Fibroblast of pulmonary artery (primary cell): ENCODE data around the gene STAT6.

ENCODE experiments used
- DNase-seq: peaks from one replicate; pipeline ENCODE4 v3.0.0-alpha.2; 2010; ENCODE audit warnings: low read depth
- H3K4me3 ChIP-seq: replicated peaks from 2 replicates; pipeline ENCODE4 v1.5.1; 2011; ENCODE audit warnings: low read depth, mild to moderate bottlenecking, control low read depth, low read length, moderate library complexity
- TF ChIP-seq, protein P1 (sequence below): IDR thresholded peaks from 2 replicates; pipeline ENCODE4 v1.5.1; 2011; ENCODE audit warnings: mild to moderate bottlenecking, control low read depth, low read length, inconsistent platforms; ENCODE audit errors: missing control alignments

STAT6 gene

DNA sequence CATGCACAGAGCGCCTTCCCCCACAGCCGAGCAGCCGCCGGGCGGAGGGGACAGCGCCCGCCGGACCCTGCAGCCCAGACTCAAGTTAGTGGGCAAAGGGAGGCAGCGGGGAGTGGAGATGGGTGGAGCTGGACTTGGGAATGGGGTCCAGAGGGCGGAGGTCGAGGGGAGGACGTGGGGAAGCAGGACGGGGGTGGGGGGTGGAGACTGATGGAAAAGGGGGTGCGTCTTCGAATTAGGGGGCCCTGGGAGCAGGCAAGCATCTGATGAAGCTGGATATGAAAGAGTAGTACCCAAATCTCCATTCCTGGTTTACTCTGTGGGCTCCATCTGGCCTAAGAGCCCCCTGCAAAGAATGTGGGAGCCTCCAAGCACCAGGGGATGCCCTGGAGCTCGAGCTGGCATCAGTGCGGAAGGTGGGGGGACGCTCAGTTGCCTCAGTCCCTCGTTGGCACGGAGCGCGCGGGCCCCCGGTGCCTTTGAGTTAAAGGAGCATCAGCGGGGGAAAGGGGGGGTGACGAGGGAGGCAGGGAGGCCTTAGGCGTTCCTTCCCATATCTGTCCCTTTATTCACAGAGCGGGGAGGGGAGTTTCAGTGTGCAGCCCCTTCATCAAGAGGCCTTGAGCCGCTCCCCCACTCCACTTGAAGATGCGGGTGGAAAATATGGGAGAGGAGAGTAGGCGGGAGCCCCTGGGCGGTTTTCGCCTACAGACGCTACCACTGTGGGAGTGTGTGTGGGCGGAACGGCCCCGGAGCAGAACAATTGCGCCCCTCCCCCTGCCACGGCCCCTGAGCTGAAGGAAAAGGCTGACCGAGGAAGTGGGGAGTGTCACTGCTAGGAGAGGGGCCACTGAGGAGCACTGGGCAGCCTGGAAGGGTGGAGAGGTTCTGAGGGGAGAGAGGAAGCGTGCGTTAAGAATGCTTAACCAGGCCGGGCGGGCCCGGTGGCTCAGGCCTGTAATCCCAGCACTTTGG lies 21.6 kb downstream of the STAT6 start:
- TF ChIP-seq, protein P1, sequence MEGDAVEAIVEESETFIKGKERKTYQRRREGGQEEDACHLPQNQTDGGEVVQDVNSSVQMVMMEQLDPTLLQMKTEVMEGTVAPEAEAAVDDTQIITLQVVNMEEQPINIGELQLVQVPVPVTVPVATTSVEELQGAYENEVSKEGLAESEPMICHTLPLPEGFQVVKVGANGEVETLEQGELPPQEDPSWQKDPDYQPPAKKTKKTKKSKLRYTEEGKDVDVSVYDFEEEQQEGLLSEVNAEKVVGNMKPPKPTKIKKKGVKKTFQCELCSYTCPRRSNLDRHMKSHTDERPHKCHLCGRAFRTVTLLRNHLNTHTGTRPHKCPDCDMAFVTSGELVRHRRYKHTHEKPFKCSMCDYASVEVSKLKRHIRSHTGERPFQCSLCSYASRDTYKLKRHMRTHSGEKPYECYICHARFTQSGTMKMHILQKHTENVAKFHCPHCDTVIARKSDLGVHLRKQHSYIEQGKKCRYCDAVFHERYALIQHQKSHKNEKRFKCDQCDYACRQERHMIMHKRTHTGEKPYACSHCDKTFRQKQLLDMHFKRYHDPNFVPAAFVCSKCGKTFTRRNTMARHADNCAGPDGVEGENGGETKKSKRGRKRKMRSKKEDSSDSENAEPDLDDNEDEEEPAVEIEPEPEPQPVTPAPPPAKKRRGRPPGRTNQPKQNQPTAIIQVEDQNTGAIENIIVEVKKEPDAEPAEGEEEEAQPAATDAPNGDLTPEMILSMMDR, result no peak
- peak; percentile 84 for DNase-seq
- peak overlapping the region; percentile 94 for H3K4me3 ChIP-seq

DNA sequence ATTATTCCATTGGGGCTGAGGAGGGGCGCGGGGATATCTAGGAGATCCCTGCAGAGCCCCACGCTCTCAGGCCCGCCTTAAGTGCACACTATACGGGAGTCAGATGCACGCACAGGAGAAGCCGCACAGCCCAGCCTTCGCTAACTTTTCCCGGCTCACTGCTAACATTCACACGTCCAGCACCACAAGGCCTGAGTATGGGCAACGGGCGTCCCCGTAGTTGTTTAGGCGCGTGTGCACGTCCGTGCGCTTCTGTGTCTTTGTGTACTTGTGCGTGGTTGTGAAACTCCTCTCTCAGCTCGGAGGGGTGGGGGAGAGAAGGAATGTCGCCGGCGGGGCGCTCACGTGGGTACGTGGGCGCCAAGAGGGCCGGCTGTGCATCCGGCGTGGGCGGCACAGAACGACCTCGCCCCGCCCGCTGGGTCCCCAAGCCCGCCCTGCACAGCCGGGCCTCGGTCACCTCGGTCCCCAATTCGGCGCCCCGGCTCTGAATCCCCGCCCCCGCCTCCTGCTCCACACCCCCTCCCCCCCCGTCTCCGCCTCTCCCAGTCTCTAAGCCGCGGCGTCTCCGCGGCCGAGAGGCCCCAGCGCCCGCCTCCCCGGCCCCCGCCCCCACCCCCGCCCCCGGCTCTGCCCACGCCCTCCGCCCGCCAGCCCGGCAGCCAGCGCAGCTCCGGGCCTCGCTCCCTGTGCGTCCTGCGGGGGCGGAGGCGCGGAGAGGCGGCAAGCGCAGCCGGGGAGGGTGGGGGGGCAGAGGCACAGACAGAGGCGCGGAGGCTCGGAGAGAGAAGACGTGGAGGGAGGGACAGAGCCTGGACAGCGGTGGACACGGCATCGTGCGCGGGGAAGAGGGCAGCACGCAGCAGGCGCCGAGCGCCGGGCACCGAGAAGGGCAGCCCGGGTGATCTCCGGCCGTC lies 22.6 kb downstream of the STAT6 start, which contains the start of gene NAB2:
NAB2 (plus strand) TSS at position 761 of the 917 bp plus-strand sequence. CDS start 158 bp downstream, outside the sequence.
- peak; percentile 99 for DNase-seq
- peak within 1 kb of the TSS; percentile 94 for H3K4me3 ChIP-seq
- TF ChIP-seq, protein P1, result no peak

DNA sequence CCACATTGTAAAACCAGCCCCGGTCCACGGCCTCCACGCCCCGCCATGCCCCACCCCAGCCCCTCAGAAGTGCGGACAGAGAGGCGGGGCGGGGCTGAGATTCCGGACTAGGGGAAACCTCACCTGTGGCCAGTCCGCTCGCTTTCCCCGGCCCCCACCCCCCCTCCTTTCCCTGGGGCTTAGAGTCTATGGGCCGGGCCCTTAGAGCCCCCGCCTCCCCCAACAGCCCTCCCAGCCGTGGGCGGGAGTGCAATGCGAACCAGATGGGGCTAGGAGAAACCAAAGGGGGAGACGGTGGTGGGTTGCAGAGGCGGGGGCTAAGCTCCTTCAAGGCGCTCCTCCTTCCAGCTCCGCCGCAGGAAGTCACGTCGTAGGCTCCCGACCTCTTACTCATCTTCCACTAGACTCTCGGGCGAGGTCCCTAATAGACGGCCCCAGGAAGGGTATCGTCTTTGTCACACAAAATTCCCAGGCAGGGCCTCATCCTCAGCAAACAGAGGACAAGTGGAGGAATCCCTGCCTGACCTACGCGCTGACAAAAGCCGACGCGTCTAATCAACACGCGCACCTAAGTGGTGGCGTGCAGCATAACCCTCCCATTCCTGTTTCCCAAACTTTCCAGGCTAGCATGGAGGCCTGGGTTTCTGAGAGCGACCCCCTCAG lies 23.3 kb downstream of the STAT6 start:
- peak; percentile 97 for DNase-seq
- TF ChIP-seq, protein P1, result no peak
- peak overlapping the region; percentile 79 for H3K4me3 ChIP-seq

GRCh38 chr12:57087010-57087690 lies 24.0 kb downstream of the STAT6 start:
- TF ChIP-seq, protein P1, result no peak
- H3K4me3 ChIP-seq, result peak overlapping the region; percentile 79
- DNase-seq, result peak; percentile 94

GRCh38 chr12:57086493-57087009 lies 24.6 kb downstream of the STAT6 start:
- H3K4me3 ChIP-seq, result peak overlapping the region; percentile 79
- DNase-seq, result peak; percentile 85
- TF ChIP-seq, protein P1, result peak; percentile 35
